PFSK-1 (cell line): ENCODE data around the gene GRB10.

ENCODE experiments used
- FOXP2 ChIP-seq: optimal IDR thresholded peaks from 2 replicates; pipeline ENCODE3; 2011; ENCODE audit warnings: borderline replicate concordance, control low read depth, inconsistent platforms; ENCODE audit not compliant: insufficient read depth; ENCODE audit errors: extremely low read length, extremely low read depth
- POLR2AphosphoS5 ChIP-seq: IDR thresholded peaks from 2 replicates; pipeline ENCODE4 v1.6.1; 2012; ENCODE audit warnings: low read depth, mild to moderate bottlenecking, control low read depth, low read length, moderate library complexity
- SIN3A ChIP-seq: IDR thresholded peaks from 2 replicates; pipeline ENCODE4 v1.6.1; 2012; ENCODE audit warnings: mild to moderate bottlenecking, low read length, moderate library complexity, borderline replicate concordance; ENCODE audit not compliant: insufficient read depth
- TAF1 ChIP-seq: IDR thresholded peaks from 2 replicates; pipeline ENCODE4 v1.6.1; 2012; ENCODE audit warnings: low read length, control low read depth, borderline replicate concordance; ENCODE audit not compliant: insufficient read depth
- TF ChIP-seq, protein P1 (sequence below), 2 experiments: IDR thresholded peaks; 2 replicates each; pipeline versions ENCODE4 v1.6.1 to v1.8.0; 2011 to 2012; ENCODE audit warnings: low read depth in 2 of 2, low read length in 2 of 2, control low read depth in 1 of 2, inconsistent platforms in 1 of 2, mild to moderate bottlenecking in 1 of 2, moderate library complexity in 1 of 2; ENCODE audit not compliant: insufficient read depth in 1 of 2

The GRB10 gene

DNA sequence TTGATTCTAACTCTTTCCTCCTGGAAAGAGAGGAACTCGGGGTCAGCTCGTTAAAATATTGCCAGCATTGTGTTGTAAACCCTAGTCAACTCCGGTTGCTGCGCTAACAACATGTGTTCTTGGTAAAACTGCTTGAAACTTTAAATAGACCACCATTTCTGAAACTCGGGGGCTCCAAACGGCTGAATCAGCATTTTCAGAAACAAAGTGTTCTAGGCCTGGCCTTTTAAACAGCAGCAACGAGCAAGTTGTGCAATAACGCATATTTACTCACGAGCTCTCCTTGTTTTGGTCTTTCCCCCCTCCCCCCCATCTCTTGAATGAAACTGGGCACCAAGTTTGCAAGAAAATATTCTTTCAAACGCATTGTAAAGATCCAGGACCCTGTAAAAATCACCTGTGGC lies 9.2 kb upstream of the GRB10 start:
- no peak for TF ChIP-seq FOXP2
- no peak for TF ChIP-seq POLR2AphosphoS5
- TF ChIP-seq SIN3A: no peak
- TF ChIP-seq, protein P1, sequence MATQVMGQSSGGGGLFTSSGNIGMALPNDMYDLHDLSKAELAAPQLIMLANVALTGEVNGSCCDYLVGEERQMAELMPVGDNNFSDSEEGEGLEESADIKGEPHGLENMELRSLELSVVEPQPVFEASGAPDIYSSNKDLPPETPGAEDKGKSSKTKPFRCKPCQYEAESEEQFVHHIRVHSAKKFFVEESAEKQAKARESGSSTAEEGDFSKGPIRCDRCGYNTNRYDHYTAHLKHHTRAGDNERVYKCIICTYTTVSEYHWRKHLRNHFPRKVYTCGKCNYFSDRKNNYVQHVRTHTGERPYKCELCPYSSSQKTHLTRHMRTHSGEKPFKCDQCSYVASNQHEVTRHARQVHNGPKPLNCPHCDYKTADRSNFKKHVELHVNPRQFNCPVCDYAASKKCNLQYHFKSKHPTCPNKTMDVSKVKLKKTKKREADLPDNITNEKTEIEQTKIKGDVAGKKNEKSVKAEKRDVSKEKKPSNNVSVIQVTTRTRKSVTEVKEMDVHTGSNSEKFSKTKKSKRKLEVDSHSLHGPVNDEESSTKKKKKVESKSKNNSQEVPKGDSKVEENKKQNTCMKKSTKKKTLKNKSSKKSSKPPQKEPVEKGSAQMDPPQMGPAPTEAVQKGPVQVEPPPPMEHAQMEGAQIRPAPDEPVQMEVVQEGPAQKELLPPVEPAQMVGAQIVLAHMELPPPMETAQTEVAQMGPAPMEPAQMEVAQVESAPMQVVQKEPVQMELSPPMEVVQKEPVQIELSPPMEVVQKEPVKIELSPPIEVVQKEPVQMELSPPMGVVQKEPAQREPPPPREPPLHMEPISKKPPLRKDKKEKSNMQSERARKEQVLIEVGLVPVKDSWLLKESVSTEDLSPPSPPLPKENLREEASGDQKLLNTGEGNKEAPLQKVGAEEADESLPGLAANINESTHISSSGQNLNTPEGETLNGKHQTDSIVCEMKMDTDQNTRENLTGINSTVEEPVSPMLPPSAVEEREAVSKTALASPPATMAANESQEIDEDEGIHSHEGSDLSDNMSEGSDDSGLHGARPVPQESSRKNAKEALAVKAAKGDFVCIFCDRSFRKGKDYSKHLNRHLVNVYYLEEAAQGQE (IDR thresholded peaks at IDR 0.05; ENCODE audit: insufficient read depth in 1 of 2, low read depth in 2 of 2, low read length in 2 of 2): no peak
- no peak for TF ChIP-seq TAF1

DNA sequence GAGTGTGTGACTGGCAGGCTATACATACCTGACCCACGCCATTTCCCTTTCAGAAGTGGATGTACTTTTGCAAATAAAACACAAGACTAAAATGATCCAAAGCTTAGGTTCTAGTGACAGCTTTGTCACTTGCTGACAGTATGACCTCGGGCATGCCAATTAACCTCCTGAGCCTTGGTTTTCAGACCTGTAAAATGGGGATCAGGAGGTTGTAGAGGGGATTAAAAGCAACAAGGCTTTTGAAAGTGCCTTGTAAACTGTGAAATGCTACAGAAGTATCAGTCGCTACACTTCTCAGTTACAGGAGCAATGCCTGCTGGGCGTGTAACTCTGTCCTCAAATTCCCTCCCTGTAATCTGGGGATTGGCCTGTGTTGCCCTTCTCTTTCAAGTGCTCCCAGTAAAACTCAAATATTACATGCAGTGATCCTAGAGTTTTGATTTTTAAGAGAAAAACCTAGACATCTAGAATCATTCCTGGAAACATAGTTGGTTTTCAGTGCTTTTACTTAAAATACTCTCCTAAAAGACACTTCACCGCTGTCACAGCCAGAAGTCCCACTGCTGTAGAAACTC lies 8.8 kb upstream of the GRB10 start:
- no peak for TF ChIP-seq FOXP2
- TF ChIP-seq, protein P1 (IDR thresholded peaks at IDR 0.05; ENCODE audit: insufficient read depth in 1 of 2, low read depth in 2 of 2, low read length in 2 of 2): no peak
- no peak for TF ChIP-seq SIN3A
- no peak for TF ChIP-seq TAF1
- no peak for TF ChIP-seq POLR2AphosphoS5

DNA sequence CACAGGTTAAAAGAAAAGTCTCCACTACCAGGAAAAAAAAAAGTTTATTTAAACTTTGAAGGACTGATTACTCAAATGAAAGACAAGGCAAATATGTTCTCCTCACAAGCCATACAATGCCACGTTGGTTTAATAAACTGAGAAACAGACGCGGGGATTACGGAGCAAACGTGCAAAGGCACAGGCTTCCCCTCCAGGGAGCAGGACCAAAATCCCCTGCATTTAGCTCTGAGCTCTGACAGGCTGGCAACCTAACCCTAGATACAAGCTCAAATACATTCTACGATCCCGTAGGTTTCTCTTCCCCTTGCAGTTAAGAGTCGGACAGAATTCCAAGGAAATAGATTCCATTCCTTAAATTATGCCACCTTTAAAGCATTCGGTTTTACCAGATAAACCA lies 7.7 kb upstream of the GRB10 start:
- no peak for TF ChIP-seq POLR2AphosphoS5
- no peak for TF ChIP-seq FOXP2
- TF ChIP-seq SIN3A: no peak
- TF ChIP-seq, protein P1 (IDR thresholded peaks at IDR 0.05; ENCODE audit: insufficient read depth in 1 of 2, low read depth in 2 of 2, low read length in 2 of 2): no peak
- no peak for TF ChIP-seq TAF1

DNA sequence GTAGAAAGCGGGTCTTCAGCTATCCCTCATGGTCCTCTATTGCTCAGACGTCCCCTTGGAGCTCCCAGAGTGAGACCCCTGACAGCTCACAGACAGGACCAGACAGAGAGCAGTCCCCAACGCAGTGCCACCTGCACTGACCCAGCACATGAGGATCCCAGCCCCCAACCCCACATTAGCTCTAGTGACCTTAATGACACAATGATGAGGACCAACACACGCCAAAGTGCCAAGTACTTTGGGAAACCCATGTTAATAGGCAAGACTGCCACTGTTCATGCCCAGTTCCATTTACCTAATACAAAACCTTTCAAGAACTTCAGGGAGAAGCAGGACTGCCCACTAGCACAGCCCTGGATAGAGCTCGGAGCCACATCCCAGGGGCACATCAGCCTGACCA lies 5.7 kb upstream of the GRB10 start:
- TF ChIP-seq, protein P1 (IDR thresholded peaks at IDR 0.05; ENCODE audit: insufficient read depth in 1 of 2, low read depth in 2 of 2, low read length in 2 of 2): no peak
- no peak for TF ChIP-seq FOXP2
- no peak for TF ChIP-seq POLR2AphosphoS5
- no peak for TF ChIP-seq SIN3A
- no peak for TF ChIP-seq TAF1

DNA sequence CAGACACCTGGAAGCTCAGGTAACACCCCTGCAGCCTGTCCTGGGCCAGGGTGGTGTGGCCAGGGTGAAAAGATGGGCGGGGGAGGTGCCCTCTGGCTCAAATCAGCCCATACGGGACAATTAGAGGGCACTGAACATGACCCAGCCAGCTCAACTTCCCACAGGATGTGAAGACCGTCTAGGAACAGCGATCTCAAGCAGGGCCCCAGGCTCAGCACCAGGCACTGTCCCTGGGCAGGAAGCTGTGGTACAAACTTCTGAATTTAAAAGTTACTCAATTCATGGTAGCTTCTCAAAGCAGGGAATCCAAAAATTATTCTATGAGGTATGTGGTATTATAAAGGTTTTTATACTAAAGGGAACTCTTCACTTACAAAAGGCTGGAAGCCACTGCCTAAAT lies 5.1 kb upstream of the GRB10 start:
- TF ChIP-seq POLR2AphosphoS5: no peak
- no peak for TF ChIP-seq FOXP2
